ENCODE data around the gene GLDC.
"Not testable (repeated sequence)": the region's sequence is repeated elsewhere in the genome, so short reads cannot be mapped to it uniquely, and the experiment has no call there.

GLDC gene

DNA sequence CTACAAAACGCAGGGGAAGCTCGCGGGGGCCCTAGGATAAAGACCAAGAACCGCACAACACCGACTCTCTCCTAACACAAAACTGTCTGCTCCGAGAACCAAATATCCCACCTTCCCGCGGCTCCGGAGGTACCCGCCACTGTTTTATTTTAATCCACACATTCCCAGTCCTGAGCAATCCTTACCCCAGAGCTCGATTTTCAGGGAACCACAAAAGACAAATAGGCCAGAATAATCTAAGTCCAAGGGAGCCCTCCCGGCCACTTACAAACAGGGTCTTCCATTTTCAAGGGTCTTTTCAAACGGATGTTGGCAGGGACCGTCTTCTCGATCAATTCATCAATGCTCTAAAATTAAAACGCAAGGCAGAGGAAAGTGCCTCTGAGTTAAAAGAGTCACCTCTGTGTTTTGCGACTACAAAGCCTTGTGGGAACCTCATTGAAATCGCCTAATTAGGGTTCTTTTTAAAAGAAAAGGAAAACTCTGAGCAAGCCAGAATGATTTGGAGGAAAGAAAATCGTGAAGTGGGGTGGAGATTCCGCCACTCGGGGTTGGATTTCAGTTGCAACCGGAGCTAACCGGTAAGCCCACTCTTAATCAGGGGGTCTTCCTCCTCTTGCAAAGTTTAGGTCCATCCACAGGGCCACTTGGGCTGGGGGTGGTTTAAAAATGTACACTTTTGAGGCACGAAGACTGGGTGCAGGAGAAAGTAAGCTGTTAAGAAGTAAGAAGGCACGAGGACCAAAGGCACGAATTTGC lies 1.0 kb downstream of the GLDC start:
- intact Hi-C loops (cut with micrococcal nuclease), result no loop called here
- no peaks in the 10 kb centered on the region for H3K36me3 Mint-ChIP-seq (ENCODE audit: low read depth)
- peaks cover 23% of the 10 kb centered on the region for H3K4me1 Mint-ChIP-seq (ENCODE audit: low read depth)
- peak overlapping the region; percentile 39 for H3K4me3 Mint-ChIP-seq
- H3K27ac Mint-ChIP-seq, result no peak overlapping the region
- peaks cover 83% of the 10 kb centered on the region for H3K27me3 Mint-ChIP-seq
- H3K9me3 Mint-ChIP-seq, result no peaks in the 10 kb centered on the region

DNA sequence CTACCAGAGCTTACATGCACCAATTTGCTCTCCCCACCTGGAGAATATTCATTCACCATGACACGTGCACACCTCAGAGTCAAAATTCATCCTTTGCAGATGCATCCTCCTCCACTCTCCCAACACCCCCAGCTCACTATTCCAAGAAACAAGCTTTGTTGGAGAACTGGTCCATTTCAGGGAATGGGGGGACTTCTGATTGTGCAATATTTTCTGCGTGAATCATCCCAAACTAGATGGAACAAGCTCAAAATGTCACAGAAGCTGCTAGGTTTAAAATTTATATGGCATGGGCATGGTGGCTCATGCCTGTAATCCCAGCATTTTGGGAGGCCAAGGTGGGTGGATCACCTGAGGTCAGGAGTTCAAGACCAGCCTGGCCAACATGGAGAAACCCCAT lies 3.6 kb downstream of the GLDC start:
- H3K9me3 Mint-ChIP-seq, result no peaks in the 10 kb centered on the region
- H3K4me1 Mint-ChIP-seq (ENCODE audit: low read depth), result peaks cover 23% of the 10 kb centered on the region
- peaks cover 61% of the 10 kb centered on the region for H3K27me3 Mint-ChIP-seq
- intact Hi-C loops (cut with micrococcal nuclease), result no loop called here
- no peak overlapping the region for H3K4me3 Mint-ChIP-seq
- no peak overlapping the region for H3K27ac Mint-ChIP-seq
- no peaks in the 10 kb centered on the region for H3K36me3 Mint-ChIP-seq (ENCODE audit: low read depth)

DNA sequence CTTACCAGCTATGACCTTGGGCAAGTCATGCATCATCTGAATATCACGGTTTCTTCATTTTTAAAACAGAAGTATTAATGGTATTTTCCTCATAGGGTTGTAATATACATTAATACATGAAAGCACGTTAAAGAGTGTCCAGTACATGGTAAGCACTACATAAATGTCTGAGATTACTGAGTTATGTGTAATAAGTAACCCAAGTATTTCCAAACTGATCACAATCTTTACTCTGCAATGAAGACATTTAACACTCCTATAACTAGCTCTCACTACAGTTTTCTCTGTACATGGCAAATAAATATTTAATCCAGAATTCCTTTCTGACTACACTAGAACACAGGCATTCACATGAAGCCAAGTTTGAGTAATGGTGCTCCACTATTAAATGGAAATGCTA lies 4.0 kb downstream of the GLDC start:
- no peaks in the 10 kb centered on the region for H3K9me3 Mint-ChIP-seq
- H3K27ac Mint-ChIP-seq, result no peak overlapping the region
- H3K36me3 Mint-ChIP-seq (ENCODE audit: low read depth), result no peaks in the 10 kb centered on the region
- intact Hi-C loops (cut with micrococcal nuclease), result no loop called here
- H3K27me3 Mint-ChIP-seq, result peaks cover 58% of the 10 kb centered on the region
- H3K4me3 Mint-ChIP-seq, result no peak overlapping the region
- H3K4me1 Mint-ChIP-seq (ENCODE audit: low read depth), result peaks cover 23% of the 10 kb centered on the region

DNA sequence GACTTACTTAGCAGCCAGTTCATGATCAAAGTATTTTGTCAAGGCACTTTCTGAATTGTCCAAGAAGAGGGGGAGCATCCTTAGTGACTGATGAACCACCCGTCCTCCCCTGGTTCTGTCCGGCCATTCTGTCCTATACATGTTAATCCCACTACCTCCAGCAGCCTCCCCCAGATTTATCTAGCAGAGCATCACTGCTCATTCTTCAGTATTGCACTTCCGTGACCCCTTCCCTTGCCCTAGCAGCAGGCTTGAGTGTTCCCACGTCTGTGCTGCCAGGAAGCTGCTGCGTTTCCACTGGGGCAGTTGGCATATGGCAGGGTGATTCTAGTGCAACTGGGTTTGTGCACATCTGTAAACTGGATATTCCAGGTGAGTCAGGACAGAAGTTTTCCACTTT lies 4.5 kb downstream of the GLDC start:
- H3K4me3 Mint-ChIP-seq, result no peak overlapping the region
- peaks cover 53% of the 10 kb centered on the region for H3K27me3 Mint-ChIP-seq
- H3K36me3 Mint-ChIP-seq (ENCODE audit: low read depth), result no peaks in the 10 kb centered on the region
- H3K9me3 Mint-ChIP-seq, result no peaks in the 10 kb centered on the region
- intact Hi-C loops (cut with micrococcal nuclease), result no loop called here
- H3K27ac Mint-ChIP-seq, result no peak overlapping the region
- peaks cover 19% of the 10 kb centered on the region for H3K4me1 Mint-ChIP-seq (ENCODE audit: low read depth)

DNA sequence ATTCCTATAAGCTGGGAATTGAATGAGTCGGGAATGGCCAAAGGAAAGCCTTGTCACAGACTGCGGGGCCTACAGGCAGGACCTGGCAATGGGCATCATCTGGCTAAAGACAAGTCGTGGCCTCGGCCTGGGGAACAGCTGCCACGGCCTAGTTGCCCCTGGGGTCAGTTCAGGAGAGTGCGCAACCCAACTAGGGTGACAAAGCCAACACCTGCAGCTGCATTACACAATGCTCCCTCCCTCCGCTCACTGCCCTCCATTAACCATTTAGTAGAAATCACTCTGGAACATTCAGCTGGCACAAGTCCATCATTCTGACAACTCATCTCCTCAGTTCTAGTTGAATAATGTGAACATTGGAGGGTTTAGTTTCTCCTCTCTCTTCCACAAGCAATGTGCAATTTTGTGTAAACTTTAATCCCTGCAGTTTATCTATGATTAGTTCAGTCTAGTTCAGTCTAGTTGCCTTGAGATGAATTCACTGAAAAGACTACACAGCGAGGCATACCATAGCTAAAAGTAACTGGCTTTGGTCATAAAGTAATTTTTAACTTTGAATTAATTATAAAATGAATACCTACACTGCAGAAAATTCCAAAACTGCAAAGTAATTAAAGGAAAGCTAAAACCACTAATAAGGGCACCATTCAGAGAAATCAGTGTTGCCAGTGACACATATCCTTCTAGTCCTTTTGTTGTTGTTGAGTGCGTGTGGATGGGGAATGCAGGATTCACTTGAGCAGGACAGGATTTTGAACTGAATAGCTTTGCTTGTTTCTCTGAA lies 5.1 kb downstream of the GLDC start:
- H3K27ac Mint-ChIP-seq, result no peak overlapping the region
- peaks cover 13% of the 10 kb centered on the region for H3K4me1 Mint-ChIP-seq (ENCODE audit: low read depth)
- no peaks in the 10 kb centered on the region for H3K9me3 Mint-ChIP-seq
- peaks cover 47% of the 10 kb centered on the region for H3K27me3 Mint-ChIP-seq
- intact Hi-C loops (cut with micrococcal nuclease), result no loop called here
- no peak overlapping the region for H3K4me3 Mint-ChIP-seq
- H3K36me3 Mint-ChIP-seq (ENCODE audit: low read depth), result no peaks in the 10 kb centered on the region

DNA sequence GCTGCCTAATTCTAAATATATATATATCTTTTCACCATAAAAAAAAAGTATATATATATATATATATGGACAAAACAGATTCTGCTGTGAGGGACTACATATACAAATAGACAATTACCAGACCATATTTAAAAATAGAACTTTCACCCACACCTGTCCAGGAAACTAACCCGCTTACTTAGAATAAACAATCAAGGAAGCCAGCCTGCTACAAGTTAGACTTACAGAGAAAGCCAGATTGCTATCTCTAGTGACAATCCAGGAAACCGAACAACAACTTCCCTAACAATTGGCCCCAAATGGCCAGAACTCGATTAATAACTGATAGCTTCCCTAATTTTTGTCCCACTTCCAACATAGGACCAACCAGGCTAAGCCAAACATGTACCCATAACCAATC lies 5.9 kb downstream of the GLDC start:
- Mint-ChIP-seq H3K4me3 (no peak overlapping the region), H3K27ac (no peak overlapping the region), H3K27me3 (peaks cover 43% of the 10 kb centered on the region), H3K9me3 (no peaks in the 10 kb centered on the region), H3K4me1 (ENCODE audit: low read depth) (peaks cover 6% of the 10 kb centered on the region), H3K36me3 (ENCODE audit: low read depth) (no peaks in the 10 kb centered on the region)
- intact Hi-C loops (cut with micrococcal nuclease), result no loop called here

DNA sequence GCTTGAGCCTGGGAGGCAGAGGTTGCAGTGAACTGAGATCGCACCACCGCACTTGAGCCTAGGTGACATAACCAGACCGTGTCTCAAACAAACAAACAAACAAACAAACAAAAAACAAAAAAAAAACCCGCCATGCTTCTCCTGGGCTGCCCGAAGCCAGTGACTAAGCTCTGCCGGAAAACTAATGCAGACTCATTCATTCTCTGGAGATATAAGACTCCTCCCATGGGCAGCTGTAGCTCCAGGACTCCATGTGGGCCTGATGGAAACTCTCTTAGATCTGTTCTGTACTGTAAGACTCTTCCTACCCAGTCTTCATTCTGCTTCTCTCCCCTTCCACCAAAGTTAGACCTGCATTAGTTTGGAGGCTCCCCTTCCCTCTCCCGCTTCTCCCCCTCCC lies 11.1 kb downstream of the GLDC start:
- H3K27me3 Mint-ChIP-seq, result peaks cover 14% of the 10 kb centered on the region
- H3K4me1 Mint-ChIP-seq (ENCODE audit: low read depth), result no peaks in the 10 kb centered on the region

DNA sequence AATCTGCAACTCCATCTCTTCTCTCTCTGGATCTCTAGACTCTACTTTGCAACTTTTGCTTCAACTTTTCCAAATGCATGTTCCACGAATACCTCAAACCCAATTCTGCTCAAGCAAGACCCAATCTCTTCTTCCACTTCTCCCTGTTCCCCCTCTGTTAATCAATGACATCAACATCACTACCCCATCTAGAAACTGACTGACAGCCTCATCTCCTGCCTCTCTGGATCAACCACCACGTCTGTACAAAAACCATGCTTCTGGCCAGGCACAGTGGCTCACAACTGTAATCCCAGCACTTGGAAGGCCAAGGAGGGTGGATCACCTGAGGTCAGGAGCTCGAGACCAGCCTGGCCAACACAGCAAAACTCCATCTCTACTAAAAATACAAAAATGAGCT lies 12.2 kb downstream of the GLDC start:
- Mint-ChIP-seq H3K27me3 (peaks cover 12% of the 10 kb centered on the region), H3K4me3 (no peak overlapping the region), H3K4me1 (ENCODE audit: low read depth) (no peaks in the 10 kb centered on the region), H3K36me3 (ENCODE audit: low read depth) (no peaks in the 10 kb centered on the region), H3K9me3 (no peaks in the 10 kb centered on the region), H3K27ac (no peak overlapping the region)
- intact Hi-C loops (cut with micrococcal nuclease), result no loop called here

More for the DNA sequence above, 11.1 kb downstream of the GLDC start:
- Mint-ChIP-seq H3K27ac (no peak overlapping the region), H3K36me3 (ENCODE audit: low read depth) (no peaks in the 10 kb centered on the region), H3K4me3 (no peak overlapping the region), H3K9me3 (no peaks in the 10 kb centered on the region)
- intact Hi-C loops (cut with micrococcal nuclease), result no loop called here

DNA sequence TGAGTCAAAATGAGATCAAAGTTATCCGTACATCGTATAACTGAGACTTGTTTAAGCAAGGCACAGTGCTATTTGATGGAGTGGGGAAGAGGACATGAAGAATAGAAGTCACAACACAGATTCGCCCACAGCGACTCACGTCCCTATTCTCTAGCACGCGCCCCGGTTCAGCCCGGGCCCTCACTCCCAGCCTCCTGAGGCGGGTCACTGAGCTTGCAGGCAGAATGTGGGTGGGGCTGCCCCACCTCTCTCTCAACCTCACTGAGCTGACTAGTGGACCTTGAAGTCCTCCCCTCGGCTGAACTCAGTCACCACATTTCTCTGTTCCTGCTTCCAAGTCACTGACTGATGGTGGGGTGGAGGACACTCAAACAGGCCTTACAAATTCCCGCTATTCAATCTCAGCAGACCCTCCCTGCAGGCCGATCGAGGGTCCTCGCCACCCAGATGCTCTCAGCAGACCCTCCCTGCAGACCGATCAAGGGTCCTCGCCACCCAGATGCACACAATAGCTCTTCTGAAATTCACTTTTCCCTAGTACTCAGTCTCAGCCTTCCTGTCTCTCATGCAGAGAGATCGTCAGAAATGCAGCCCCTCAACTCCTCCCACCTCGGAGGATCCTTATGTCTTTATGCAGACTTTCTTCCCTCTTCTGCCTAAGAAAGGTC lies 12.9 kb downstream of the GLDC start:
- no peak overlapping the region for H3K27ac Mint-ChIP-seq
- H3K36me3 Mint-ChIP-seq (ENCODE audit: low read depth), result no peaks in the 10 kb centered on the region
- intact Hi-C loops (cut with micrococcal nuclease), result no loop called here
- H3K4me1 Mint-ChIP-seq (ENCODE audit: low read depth), result no peaks in the 10 kb centered on the region
- H3K4me3 Mint-ChIP-seq, result no peak overlapping the region
- no peaks in the 10 kb centered on the region for H3K9me3 Mint-ChIP-seq
- peaks cover 13% of the 10 kb centered on the region for H3K27me3 Mint-ChIP-seq

DNA sequence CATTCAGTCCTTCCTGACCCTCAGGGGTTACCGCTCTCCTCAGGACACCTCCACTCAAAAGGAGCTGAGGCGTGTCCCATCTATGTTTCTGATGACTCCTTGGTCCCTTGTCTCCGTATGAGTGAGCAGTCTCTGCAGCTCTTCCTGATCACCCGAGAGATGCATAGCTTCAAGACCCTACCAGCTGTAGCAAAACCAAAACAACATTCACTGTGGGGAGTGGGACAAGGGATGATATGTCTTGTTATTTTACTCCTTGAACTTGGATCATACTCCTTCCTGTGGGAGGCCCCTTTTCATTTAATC lies 14.4 kb downstream of the GLDC start:
- Mint-ChIP-seq H3K36me3 (ENCODE audit: low read depth) (no peaks in the 10 kb centered on the region), H3K27ac (no peak overlapping the region), H3K4me3 (no peak overlapping the region)

DNA sequence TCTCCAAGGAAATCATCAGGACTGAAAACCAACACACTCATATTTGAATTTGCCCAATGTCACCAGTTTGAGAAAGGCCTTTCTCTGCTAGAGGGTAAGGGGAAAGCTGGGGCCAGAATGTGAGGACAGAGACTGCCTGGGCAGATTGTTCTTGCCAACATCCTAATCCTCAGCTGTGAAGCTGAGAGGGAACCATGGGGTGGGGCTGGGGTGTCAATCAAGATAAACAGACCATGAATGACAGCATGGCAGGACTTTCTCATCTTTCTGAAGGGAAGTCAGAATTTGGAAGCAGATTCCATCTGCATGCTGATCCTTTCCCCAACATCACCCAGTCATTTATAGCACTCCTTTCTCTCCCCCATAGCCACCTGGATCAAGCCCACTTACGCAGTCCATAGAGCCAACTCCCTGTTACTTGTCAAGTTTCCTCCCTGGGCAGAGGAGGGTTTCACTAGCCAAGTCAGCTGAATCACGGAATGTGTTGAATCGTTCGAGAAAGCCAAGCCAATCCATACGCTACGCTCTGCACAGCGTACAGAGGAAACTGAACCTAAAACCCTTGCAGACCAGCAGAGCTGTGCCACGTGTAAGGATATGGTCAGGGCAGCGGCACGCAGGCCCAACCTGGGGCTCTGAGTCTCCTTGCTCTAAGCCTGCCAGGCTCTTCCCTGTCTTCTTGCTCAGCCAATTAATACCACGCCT lies 14.9 kb downstream of the GLDC start:
- intact Hi-C loops (cut with micrococcal nuclease), result no loop called here
- peaks cover 17% of the 10 kb centered on the region for H3K27me3 Mint-ChIP-seq
- H3K36me3 Mint-ChIP-seq (ENCODE audit: low read depth), result no peaks in the 10 kb centered on the region
- H3K27ac Mint-ChIP-seq, result no peak overlapping the region
- no peaks in the 10 kb centered on the region for H3K4me1 Mint-ChIP-seq (ENCODE audit: low read depth)
- no peaks in the 10 kb centered on the region for H3K9me3 Mint-ChIP-seq
- no peak overlapping the region for H3K4me3 Mint-ChIP-seq

More for the DNA sequence above, 14.4 kb downstream of the GLDC start:
- Mint-ChIP-seq H3K9me3 (no peaks in the 10 kb centered on the region), H3K27me3 (peaks cover 17% of the 10 kb centered on the region), H3K4me1 (ENCODE audit: low read depth) (no peaks in the 10 kb centered on the region)
- intact Hi-C loops (cut with micrococcal nuclease), result no loop called here

DNA sequence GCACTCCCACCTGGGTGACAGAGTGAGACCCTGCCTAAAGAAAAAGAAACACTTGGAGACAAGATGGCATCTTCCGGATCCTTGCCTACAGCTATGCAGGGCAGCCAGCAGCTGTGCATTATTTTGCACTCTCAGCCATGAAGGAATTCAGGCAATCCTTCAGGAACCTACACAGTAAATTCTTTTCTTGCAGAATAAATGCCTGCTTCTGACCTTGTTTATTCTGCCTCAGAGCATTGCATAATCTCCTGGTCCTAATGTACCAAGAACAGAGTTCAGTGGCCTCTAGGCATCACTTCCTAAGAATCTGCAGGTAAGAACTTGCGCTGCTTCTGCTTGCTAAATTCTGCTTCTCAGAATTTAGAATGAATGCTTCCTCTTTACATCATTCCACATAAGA lies 16.8 kb downstream of the GLDC start:
- H3K27me3 Mint-ChIP-seq, result peaks cover 14% of the 10 kb centered on the region
- no peak overlapping the region for H3K4me3 Mint-ChIP-seq
- intact Hi-C loops (cut with micrococcal nuclease), result no loop called here
- H3K9me3 Mint-ChIP-seq, result no peaks in the 10 kb centered on the region
- no peak overlapping the region for H3K27ac Mint-ChIP-seq
- no peaks in the 10 kb centered on the region for H3K4me1 Mint-ChIP-seq (ENCODE audit: low read depth)
- no peaks in the 10 kb centered on the region for H3K36me3 Mint-ChIP-seq (ENCODE audit: low read depth)

DNA sequence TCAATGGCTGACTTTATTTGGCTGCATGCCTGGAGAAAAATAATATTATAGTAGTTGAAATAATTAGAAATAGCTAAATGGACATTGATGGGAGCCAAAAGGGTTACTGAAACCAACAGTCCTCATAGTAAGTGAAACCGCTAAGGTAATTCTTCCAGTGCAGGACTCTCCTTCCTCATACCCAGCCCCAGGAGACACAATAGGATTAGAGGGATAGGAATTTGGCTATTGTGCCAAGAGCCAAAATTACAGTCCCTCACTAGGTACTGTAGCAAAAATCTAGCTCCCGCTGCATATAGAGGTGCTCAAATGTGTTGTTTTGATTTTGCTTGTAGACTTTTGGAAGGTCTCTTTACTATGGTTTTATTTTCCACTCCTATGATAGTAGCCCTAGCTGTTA lies 20.2 kb downstream of the GLDC start:
- H3K4me3 Mint-ChIP-seq, result no peak overlapping the region
- H3K4me1 Mint-ChIP-seq (ENCODE audit: low read depth), result no peaks in the 10 kb centered on the region
- H3K36me3 Mint-ChIP-seq (ENCODE audit: low read depth), result no peaks in the 10 kb centered on the region
- H3K27me3 Mint-ChIP-seq, result peaks cover 6% of the 10 kb centered on the region
- no peak overlapping the region for H3K27ac Mint-ChIP-seq
- H3K9me3 Mint-ChIP-seq, result no peaks in the 10 kb centered on the region
- intact Hi-C loops (cut with micrococcal nuclease), result no loop called here

DNA sequence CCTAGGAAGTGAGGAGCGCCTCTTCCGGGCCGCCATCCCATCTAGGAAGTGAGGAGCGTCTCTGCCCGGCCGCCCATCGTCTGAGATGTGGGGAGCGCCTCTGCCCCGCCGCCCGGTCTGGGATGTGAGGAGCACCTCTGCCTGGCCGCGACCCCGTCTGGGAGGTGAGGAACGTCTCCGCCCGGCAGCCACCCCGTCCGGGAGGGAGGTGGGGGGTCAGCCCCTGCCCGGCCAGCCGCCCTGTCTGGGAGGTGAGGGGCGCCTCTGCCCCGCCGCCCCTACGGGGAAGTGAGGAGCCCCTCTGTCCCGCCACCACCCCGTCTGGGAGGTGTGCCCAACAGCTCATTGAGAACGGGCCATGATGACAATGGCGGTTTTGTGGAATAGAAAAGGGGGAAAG lies 22.7 kb downstream of the GLDC start:
- H3K27me3 Mint-ChIP-seq; H3K9me3 Mint-ChIP-seq; H3K36me3 Mint-ChIP-seq (ENCODE audit: low read depth); H3K4me3 Mint-ChIP-seq; intact Hi-C loops (cut with micrococcal nuclease); H3K4me1 Mint-ChIP-seq (ENCODE audit: low read depth); H3K27ac Mint-ChIP-seq: not testable (repeated sequence)
